PC-3 (cell line): ENCODE data around the gene RAB7B. TPM values are rescaled to one million over a fixed set of nuclear protein-coding genes. Genes with fewer than 3 reads are reported as not detected.

Experiments
- ATAC-seq: fragments of 200-7000 bp; cut with Tn5 transposase; 2 replicates; pipeline ENCODE4 v1.9.1; 2020; ENCODE audit warnings: mild to moderate bottlenecking, moderate library complexity
- BruUV-seq: library from RNA; stranded (reverse); fragments of 400-500 nt; replicated peaks from 2 replicates; lab custom pipeline; 2021; lab: Mats Ljungman, UMichigan
- CTCF ChIA-PET: fragments of 300-600 bp; sonication (Branson Sonifier 250); formaldehyde crosslinking; loops from one replicate; lab custom pipeline; 2022; ENCODE audit warnings: antibody characterized with exemption; lab: Charles Lee
- POLR2A ChIA-PET: fragments of 300-600 bp; sonication (Branson Sonifier 250); formaldehyde crosslinking; loops from one replicate; lab custom pipeline; 2022; ENCODE audit warnings: antibody characterized with exemption; ENCODE audit not compliant: unreplicated experiment; lab: Charles Lee
- DNase-seq: peaks from one replicate; pipeline ENCODE4 v3.0.0-alpha.2; 2015
- H2AFZ ChIP-seq: fragments of 300-600 bp; sonication (generic); 2 replicates; pipeline ENCODE4 v1.6.0; 2016; ENCODE audit warnings: antibody characterized with exemption, low read length
- H3F3A ChIP-seq: fragments of 300-600 bp; sonication (generic); one replicate; pipeline ENCODE4 v1.6.0; 2017; ENCODE audit warnings: antibody characterized with exemption, low read length, control low read depth, mild to moderate bottlenecking; ENCODE audit not compliant: unreplicated experiment
- H3K27ac ChIP-seq: fragments of 300-600 bp; sonication (generic); 2 replicates; pipeline ENCODE4 v1.5.1; 2016; ENCODE audit warnings: mild to moderate bottlenecking, low read length
- H3K27me3 ChIP-seq: fragments of 300-600 bp; sonication (generic); 2 replicates; pipeline ENCODE4 v1.6.1; 2016; ENCODE audit warnings: low read length, mixed read lengths
- H3K36me3 ChIP-seq: fragments of 300-600 bp; sonication (generic); 2 replicates; pipeline ENCODE4 v1.6.1; 2016; ENCODE audit warnings: low read depth, mixed run types, low read length, mixed read lengths
- H3K4me1 ChIP-seq: fragments of 300-600 bp; sonication (generic); 2 replicates; pipeline ENCODE4 v1.5.1; 2016; ENCODE audit warnings: low read length; ENCODE audit not compliant: insufficient read depth
- H3K4me2 ChIP-seq: fragments of 300-600 bp; sonication (generic); 2 replicates; pipeline ENCODE4 v1.6.0; 2016; ENCODE audit warnings: low read length
- H3K4me3 ChIP-seq: fragments of 300-600 bp; sonication (generic); 2 replicates; pipeline ENCODE4 v1.5.1; 2016; ENCODE audit warnings: mild to moderate bottlenecking, low read length, mixed read lengths
- H3K79me2 ChIP-seq: fragments of 300-600 bp; sonication (generic); 2 replicates; pipeline ENCODE4 v1.6.1; 2017; ENCODE audit warnings: low read length, mixed read lengths
- H3K9ac ChIP-seq: fragments of 300-600 bp; sonication (generic); 2 replicates; pipeline ENCODE4 v1.6.0; 2016; ENCODE audit warnings: mild to moderate bottlenecking, low read length
- H3K9me2 ChIP-seq: fragments of 300-600 bp; sonication (generic); replicated peaks from 2 replicates; pipeline ENCODE4 v1.6.1; 2016; ENCODE audit warnings: mixed run types, low read length, mixed read lengths
- H3K9me3 ChIP-seq: fragments of 300-600 bp; sonication (generic); 2 replicates; pipeline ENCODE4 v1.6.1; 2016; ENCODE audit warnings: low read length, mixed read lengths
- H4K20me1 ChIP-seq: fragments of 300-600 bp; sonication (generic); 2 replicates; pipeline ENCODE4 v1.6.1; 2016; ENCODE audit warnings: low read length, mixed read lengths
- CTCF ChIP-seq: fragments of 300-600 bp; sonication (generic); conservative IDR thresholded peaks from 2 replicates; pipeline ENCODE4 v1.5.1; 2017; ENCODE audit warnings: antibody characterized with exemption, low read depth, mild to moderate bottlenecking, low read length
- EZH2 ChIP-seq: fragments of 300-600 bp; sonication (generic); IDR thresholded peaks from one replicate; pipeline ENCODE4 v1.6.1; 2017; ENCODE audit warnings: antibody characterized with exemption, mild to moderate bottlenecking, low read length; ENCODE audit not compliant: unreplicated experiment
- EZH2phosphoT487 ChIP-seq: fragments of 300-600 bp; sonication (generic); IDR thresholded peaks from 2 replicates; pipeline ENCODE4 v1.6.1; 2018; ENCODE audit warnings: mild to moderate bottlenecking, antibody characterized with exemption, low read length, borderline replicate concordance
- intact Hi-C: fragments of 100-400 bp; cut with micrococcal nuclease; formaldehyde crosslinking; loops from 2 replicates; pipeline ENCODE4 v1.9.0; 2023
- total RNA-seq: library from RNA; depleted of rRNA; stranded (reverse); fragments of >200 nt; gene quantifications from 2 replicates; pipeline ENCODE4 v1.2.3, GENCODE V29; 2014

RAB7B gene
- total RNA-seq, 1 experiment from 2014 or later = not detected

GRCh38 chr1:205965036-205965884 is 37.9 kb downstream of the RAB7B start:
- DNase-seq (no peak), ATAC-seq (no peak)
- Histone ChIP-seq H3F3A (no peaks in the 10 kb centered on the region), H3K4me2 (no peak overlapping the region), H2AFZ (no peak overlapping the region), H3K9ac (no peak overlapping the region), H3K79me2 (no peaks in the 10 kb centered on the region), H3K27me3 (peaks cover 11% of the 10 kb centered on the region), H3K4me1 (peaks cover 5% of the 10 kb centered on the region; the same call in 1 of the 2 replicates), H3K4me3 (no peak overlapping the region), H3K9me3 (no peaks in the 10 kb centered on the region), H3K36me3 (no peaks in the 10 kb centered on the region), H3K27ac (no peak overlapping the region), H4K20me1 (no peaks in the 10 kb centered on the region), H3K9me2 (no peaks in the 10 kb centered on the region)
- CTCF ChIA-PET = interaction anchor here (0.6 to 1.2 kb wide), 2 partner anchors 12 to 19 kb away, joined by 3 read pairs; no protein-coding TSS in a partner anchor
- intact Hi-C loops = no loop called here
- POLR2A ChIA-PET = no interaction called here
- no TSS peak for BruUV-seq
- TF ChIP-seq CTCF (no peak), EZH2phosphoT487 (no peak), EZH2 (no peak)

GRCh38 chr1:205963352-205964155 is 39.6 kb downstream of the RAB7B start:
- H3K4me1 ChIP-seq = peaks cover 5% of the 10 kb centered on the region; the same call in 1 of the 2 replicates
- TF ChIP-seq EZH2phosphoT487 (no peak), CTCF (no peak)
- ATAC-seq (no peak), DNase-seq (peak; percentile 22)
- no peaks in the 10 kb centered on the region for H3K36me3 ChIP-seq
- BruUV-seq = no TSS peak
- peaks cover 28% of the 10 kb centered on the region for H3K27me3 ChIP-seq
- H3K9ac ChIP-seq = no peak overlapping the region
- H3F3A ChIP-seq = no peaks in the 10 kb centered on the region
- intact Hi-C loops = no loop called here
- no peak overlapping the region for H3K4me2 ChIP-seq
- H3K9me2 ChIP-seq = no peaks in the 10 kb centered on the region
- no peaks in the 10 kb centered on the region for H3K9me3 ChIP-seq
- H3K79me2 ChIP-seq = no peaks in the 10 kb centered on the region
- H3K27ac ChIP-seq = no peak overlapping the region
- POLR2A ChIA-PET = no interaction called here
- CTCF ChIA-PET = interaction anchor here (1.2 kb wide), 1 partner anchor 14 kb away, joined by 3 read pairs; no protein-coding TSS in a partner anchor
- H3K4me3 ChIP-seq = no peak overlapping the region
- no peaks in the 10 kb centered on the region for H4K20me1 ChIP-seq
- H2AFZ ChIP-seq = no peak overlapping the region
